GM21390 (cell line): Measurements from ENCODE around the gene ANKS1B.
"Not testable (repeated sequence)": the region's sequence is repeated elsewhere in the genome, so short reads cannot be mapped to it uniquely, and the experiment has no call there.

ENCODE experiments used
- ATAC-seq: cut with Tn5 transposase; IDR thresholded peaks from one replicate; pipeline ENCODE4 v1.9.1; 2021; ENCODE audit not compliant: unreplicated experiment

ANKS1B gene

DNA sequence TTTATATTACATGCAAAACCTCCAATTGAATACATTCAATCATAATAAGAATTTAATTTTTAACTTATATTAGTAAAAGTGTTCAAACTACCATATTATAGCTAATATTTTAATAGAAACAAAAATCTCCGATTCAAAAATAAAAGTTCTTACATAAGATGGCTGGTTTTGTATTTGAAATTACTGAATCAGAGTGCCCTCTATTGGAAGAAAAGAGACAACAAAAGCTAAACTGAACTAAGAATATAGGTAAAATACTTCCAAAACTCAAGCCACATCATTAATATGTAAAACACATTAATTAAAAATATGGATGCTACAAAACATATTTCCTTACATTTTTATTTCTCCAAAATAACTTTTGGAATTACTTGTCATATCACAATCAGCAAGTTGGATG is 216.9 kb downstream of the ANKS1B start:
- no peak for ATAC-seq

DNA sequence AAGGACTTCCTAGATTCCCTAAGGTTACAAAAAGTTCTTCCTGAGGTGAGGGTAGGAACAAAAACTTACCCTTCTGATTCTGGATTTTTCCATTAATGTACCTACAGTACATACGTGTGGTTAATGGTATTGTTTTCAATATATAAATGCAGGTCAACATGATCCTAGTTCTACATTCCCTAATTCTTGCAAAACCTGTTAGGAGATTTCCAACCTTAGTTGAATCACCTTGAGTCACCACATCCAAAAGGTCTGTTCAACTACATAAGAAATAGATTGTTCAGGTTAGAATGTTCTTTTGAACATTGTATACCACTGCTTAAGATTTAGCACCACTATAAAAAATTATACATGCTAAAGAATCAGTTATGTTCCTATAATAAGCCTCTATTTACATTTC is 218.3 kb downstream of the ANKS1B start:
- ATAC-seq = no peak

DNA sequence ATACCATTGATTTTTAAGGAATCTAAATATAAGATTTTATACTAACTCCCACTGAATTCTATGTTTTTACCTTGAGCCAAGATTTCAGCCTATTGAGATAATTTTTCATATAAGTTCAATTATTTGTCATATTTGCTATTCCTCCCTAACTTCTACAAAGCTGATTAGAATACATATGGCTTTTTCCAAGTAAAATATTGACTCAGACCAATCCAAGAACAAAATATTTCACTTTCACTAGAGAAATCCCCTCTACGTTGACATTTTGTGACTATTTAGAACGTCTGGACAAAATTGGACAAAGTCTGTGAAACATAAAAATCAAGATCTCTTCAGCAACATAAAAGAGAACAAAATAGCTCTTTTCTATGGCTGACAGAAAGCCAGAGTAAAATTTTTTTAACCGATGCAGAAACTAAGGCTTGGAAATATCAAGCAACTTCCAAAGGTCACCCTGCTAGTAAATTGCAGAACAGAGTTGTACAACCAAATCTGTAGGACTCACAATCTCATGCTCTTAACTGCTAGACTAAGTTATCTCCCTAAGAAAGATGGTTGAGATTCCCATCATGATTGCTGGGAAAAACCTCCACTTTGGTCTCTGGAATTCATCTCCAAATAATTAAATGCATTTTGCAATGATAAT is 219.1 kb downstream of the ANKS1B start:
- no peak for ATAC-seq

DNA sequence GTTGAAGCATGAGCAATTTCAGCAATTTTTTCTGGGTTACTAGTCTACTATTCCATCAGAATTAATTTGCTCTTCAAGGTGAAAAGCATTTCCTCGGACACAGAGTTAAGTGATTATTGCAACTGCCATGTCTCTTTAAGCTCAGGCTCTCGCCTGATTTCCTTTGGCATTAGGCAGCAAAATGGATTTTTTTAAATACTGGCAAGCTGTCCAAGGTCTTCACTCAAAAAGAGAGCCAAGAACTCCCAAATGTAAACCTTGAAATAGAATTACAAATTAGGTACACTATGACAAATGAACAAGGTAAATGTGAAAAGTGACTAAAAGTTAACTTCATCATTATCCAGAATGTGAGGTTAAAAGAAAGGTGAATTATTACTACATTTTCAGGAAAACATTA is 225.3 kb downstream of the ANKS1B start:
- no peak for ATAC-seq

DNA sequence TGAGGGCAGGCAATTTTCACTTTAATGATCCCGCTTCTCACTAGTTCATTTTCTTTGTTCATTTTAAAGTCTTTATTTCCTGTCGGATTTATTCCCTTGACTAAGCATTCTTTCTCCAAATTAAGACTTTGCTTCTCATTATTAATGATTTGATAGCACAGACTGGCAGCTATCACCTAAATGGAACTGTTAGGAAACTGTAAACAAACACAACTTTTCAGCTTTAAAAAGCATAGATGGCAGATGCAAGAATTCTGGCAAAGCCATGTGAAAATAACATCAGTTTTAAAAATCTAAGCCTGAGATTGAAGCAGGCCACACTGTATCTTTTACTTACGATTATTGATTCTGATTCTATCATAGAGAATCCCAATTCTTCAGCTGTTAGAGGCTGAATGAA is 225.7 kb downstream of the ANKS1B start:
- ATAC-seq = no peak

DNA sequence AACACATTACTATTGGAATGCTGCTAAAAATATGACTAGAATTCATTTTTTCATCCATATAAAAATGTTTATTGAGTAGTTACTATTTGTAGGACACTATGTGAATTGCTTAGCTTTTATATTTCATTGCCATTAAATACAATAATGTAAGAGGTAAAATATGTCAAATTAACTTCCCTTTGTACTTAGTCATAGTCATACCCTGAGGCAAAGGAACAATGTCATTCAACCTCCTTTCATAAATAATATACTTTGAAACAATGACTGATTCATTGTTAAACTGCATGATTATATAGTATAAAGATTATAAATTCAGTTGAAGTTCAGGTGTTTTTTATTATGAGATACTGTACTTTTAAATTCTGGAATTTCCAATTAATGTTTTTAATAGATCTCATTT is 232.0 kb downstream of the ANKS1B start:
- no peak for ATAC-seq

DNA sequence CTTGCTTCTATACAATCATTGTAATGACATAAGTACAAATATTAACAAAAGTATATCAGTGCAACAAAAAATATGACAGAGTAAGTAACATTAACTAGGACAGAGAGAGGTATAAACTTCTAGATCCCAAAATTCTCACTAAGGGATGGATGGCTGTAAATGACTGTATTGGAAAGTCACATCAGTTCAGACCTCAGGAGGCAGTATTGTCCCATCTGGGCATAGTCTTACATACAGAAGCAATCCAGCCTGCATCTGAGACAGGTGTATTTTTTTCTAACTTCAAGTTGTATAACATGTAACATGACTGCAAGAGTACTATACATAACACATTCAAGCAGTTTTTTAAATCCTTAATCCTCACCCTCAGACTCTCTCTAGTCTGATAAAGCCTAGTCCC is 238.2 kb downstream of the ANKS1B start:
- no peak for ATAC-seq

DNA sequence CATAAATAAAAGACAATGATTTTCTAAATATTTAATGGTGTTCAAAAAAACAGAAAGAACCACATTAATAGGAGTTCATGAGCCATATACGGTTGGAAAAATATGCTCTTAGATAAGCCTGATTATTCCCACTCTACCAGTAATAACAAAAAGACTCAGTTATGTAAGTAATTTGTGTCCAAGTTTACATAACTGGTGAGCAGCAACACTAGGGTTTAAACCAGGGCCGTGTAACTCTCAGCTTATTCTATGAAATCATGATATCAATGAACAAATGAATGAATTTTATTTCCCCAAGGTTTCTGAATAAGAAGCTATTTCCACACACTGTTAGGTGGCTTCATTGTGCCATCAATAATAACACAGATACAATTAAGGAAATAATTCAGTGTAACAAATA is 238.8 kb downstream of the ANKS1B start:
- no peak for ATAC-seq

DNA sequence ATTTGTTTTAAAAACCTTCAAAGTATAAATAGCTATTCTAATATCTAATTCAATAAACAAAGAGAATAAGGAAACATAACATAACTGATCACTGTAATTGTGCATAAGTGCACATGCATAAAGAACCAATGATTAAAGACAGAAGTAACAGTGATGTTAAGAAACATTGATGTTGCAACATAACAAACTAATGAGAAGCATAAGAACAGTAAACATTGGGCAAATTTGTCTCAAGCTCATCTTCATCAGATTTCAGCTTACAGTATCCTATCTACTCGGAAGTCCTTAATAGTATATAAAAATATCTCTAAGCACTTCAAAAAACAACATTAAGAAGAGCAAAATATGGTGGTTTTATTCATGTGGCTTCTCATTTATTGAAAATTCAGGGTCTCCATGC is 239.6 kb downstream of the ANKS1B start:
- no peak for ATAC-seq

DNA sequence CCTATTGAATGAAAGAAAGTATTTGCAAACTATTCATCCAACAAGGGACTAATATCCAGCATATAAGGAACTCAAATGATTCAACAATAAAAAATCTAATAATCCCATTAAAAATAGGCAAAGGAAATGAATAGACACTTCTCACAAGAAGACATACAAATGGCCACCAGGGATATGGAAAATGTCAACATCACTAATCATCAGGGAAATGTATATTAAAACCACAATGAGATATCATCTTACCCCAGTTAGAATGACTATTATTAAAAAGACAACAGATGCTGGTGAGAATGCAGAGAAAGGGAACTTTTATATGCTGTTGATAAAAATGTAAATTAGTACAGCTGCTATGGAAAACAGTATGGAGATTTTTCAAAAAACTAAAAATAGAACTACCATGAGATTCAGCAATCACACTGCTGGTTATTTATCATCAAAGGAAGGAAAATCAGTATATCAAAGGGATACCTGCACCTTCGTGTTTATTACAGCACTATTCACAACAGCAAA is 247.9 kb downstream of the ANKS1B start:
- no peak for ATAC-seq

DNA sequence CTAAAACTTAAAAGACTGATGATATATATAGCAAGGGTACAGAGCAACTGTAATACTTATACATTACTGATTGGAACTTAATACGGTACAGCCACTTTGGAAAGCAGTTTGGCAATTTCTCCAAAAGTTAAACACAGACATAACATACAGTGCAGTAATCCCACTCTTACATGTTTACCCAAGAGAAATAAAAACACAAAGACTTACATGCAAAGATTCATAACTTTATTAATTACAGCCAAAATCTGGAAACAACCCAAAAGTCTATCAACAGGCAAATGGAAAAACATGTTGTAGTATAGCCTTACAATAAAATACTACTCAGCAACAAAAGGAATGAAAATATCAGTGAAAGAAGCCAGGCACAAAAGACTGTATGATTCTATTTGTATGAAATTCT is 252.6 kb downstream of the ANKS1B start:
- no peak for ATAC-seq

DNA sequence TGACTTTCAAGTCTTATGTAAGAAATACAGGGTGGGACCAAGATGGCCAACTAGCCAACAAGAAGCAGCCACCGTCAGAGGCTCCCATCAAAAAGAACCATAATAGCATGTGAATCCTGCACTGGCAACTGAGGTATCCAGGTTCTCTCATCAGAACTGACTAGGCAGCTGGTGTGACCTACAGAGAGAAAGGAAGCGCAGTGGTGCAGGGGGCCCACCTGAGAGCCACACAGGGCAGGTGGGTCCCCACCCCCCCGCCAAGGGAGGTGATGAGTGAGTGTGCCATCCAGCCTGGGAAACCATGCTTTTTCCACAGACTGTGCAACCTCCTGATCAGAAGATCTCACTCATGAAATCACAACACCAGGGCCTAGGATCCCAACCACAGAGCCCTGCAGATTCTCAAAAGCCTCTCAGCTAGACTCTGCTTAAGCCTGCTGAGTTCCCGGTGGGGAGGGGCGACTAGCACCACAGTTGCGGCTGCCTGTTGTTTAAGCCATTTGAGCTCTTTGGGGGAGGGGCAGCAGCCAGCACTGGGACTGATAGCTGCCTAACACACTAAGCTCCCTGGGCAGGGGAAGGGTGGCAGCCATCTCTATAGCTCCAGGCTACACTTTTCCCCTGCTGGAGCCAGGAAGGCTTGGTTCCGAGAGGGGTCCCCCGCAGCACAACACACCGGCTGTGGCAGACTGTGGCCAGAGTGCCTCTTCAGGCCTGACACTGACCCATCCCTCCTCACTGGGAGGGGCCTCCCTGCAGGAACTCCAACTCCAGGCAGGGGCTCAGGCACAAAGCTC is 261.8 kb downstream of the ANKS1B start:
- ATAC-seq = no peak

DNA sequence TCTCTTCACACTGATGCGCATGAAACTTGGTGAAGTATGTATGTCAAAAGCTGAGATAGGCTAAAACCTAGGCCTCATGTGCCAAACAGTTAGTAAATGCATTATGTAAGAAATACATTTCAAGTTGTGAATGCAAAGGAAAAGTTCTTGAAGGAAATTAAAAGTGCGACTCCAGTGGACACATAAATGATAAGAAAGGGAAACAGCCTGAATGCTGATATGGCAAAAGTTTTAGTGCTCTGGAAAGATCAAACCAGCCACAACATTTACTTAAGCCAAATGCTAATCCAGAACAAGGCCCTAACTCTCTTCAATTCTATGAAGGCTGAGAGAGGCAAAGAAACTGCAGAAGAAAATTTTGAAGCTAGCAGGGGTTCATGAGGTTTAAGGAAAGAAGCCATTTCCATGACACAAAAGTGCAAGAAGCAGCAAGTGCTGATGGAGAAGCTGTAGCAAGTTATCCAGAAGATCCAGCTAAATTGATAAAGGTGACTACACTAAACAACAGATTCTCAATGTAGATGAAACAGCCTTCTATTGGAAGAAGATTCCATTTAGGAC is 262.9 kb downstream of the ANKS1B start:
- ATAC-seq = no peak

DNA sequence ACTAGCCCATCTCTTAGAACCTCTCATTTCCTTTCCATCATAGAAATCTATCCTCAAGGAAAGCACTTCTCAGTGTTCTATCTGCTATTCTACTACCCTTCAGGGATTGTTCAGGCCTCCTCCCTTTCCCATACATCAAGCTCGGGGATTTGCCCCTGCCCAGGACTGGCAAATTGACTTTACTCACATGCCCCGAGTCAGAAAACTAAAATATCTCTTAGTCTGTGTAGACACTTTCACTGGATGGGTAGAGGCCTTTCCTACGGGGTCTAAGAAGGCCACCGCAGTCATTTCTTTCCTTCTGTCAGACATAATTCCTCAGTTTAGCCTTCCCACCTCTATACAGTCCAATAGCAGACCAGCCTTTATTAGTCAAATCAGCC is 264.7 kb downstream of the ANKS1B start:
- ATAC-seq = not testable (repeated sequence)

DNA sequence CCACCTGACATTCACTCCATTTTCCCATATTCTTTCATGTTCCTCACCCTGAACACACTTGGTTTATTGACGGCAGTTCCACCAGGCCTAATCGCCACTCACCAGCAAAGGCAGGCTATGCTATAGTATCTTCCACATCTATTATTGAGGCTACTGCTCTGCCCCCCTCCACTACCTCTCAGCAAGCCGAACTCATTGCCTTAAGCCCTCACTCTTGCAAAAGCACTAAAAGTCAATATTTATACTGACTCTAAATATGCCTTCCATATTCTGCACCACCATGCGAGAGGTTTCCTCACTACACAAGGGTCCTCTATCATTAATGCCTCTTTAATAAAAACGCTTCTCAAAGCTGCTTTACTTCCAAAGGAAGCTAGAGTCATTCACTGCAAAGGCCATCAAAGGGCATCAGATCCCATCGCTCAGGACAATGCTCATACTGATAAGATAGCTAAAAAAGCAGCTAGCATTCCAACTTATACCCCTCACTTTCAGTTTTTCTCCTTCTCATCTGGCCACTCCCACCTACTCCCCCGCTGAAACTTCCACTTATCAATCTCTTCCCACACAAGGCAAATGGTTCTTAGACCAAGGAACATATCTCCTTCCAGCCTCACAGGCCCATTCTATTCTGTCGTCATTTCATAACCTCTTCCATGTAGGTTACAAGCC is 265.2 kb downstream of the ANKS1B start:
- ATAC-seq = not testable (repeated sequence)

DNA sequence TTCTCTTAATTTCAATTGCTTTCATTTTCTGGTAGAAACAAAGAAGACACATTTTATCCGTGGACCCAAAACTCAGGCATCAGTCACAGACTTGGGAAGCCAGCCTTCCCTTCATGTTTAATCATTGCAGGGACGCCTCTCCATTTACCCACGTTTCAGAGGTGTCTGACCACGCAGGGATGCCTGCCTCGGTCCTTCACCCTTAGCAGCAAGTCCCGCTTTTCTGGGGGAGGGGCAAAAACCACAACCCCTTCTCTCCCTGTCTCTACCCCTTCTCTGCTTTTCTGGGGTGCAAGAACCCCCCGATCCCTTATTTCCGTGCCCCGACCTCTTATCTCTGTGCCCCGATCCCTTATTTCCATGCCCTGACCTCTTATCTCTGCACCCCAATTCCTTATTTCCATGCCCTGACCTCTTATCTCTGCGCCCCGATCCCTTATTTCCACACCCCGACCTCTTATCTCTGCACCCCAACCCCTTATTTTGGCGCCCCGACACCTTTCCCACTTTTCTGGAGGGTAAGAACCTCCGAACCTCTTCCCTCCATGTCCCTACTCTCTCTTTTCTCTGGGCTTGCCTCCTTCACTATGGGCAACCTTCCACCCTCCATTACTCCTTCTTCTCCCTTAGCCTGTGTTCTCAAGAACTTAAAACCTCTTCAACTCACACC is 268.8 kb downstream of the ANKS1B start:
- not testable (repeated sequence) for ATAC-seq

DNA sequence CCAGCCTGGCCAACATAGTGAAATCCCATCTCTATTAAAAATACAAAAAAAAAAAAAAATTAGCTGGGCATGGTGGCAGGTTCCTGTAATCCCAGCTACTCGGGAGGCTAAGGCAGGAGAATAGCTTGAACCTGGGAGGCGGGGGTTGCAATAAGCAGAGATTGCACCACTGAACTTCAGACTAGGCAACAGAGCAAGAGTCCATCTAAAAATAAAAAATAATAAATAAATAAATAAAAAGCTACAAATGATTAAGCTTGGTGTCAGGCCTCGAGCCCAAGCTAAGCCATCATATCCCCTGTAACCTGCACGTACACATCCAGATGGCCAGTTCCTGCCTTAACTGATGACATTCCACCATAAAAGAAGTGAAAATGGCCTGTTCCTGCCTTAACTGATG is 269.8 kb downstream of the ANKS1B start:
- not testable (repeated sequence) for ATAC-seq

DNA sequence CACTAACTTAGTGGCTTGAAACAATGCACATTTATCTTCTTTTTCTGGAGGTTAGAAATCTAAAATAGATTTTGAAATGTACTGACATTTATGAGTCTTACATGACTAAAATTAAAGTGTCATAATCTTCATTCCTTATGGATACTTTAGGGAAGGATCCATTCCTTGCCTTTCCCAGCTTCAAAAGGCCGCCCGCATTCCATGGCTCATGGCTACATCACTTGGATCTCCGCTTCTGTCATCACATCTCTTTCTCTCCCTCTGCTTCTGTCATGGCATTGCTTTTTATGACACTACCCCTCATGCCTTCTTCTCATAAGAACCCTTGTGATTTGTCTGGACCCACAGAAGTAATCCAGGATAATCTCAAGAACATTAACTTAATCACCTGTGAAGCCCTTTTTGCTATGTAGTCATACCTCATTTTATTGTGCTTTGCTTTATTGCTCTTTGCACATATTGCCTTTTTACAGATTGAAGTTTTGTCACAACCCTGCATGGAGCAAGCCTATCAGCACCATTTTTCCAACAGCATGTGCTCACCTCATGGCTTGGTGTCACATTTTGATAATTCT is 270.7 kb downstream of the ANKS1B start:
- ATAC-seq = no peak

DNA sequence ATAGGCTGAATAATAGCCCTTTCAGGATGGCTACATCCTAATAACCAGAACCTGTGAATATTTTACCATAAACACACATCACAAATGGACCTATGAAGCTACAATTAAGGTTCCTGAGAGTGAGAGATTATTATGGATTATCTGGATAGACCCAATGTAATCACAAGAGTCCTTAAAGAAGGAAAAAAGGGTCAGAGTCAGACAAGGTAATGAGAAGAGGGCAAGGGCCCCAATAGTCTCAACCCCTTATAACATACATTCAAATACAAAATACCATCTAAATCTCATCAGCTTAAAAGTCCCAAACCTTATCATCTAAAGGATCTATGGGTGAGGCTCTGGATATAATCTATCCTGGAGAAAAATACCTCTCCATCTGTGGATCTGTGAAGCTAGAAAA is 272.5 kb downstream of the ANKS1B start:
- ATAC-seq = no peak

DNA sequence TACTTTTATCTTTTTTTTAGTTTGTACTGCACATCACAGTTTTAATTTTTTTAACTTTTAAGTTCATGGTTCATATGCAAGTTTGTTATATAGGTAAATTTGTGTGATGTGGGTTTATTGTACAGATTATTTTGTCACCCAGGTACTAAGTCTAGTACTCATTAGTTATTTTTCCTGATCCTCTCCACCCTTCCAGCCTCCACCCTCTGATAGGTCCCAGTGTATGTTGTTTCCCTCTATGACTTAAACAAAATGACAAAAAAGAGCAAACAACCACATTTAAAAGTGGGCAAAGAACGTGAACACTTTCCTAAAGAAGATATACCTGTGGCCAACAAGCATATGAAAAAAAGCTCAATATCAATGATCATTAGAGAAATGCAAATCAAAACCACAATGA is 273.5 kb downstream of the ANKS1B start:
- no peak for ATAC-seq

DNA sequence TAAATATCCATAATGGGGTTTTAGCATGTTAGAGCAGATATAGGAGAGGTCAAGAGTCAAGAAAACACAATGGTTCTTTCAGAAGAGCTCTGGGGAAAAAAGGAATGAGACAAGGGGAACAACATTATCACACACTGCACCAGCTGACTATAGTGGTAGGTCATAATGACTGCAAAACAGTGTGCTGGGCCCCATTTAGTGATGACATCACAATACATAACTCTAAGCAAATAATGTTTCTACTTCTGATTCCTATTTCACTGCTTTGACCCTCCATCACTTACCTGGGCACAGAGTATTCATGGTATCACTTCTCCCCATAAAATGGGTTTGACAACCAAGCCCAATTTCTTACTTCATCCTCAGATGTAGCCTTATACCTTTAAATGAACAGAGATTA is 275.1 kb downstream of the ANKS1B start:
- ATAC-seq = no peak
